Thymus (tissue), 11 donors: ENCODE data around the gene ENTREP3. TPM values are rescaled to one million over a fixed set of nuclear protein-coding genes. Genes with fewer than 3 reads are reported as not detected.
A peak's percentile ranks its signal among the peaks of the same experiment; 100 is the strongest.

Experiments
- DNase-seq, 9 donors: peaks; one replicate each; pipeline ENCODE4 v3.0.0-alpha.2; 2013; ENCODE audit warnings: low spot score in 9 of 9, low read depth in 6 of 9, missing footprints in 1 of 9
- H3K27ac ChIP-seq, 2 donors: one replicate each; pipeline ENCODE4 v1.5.1; 2013; ENCODE audit warnings: control low read depth in 1 of 2, low read depth in 1 of 2, low read length in 1 of 2, mild to moderate bottlenecking in 1 of 2, moderate library complexity in 1 of 2
- H3K27me3 ChIP-seq, 2 donors: one replicate each; pipeline ENCODE4 v1.5.1; 2013; ENCODE audit warnings: low read length in 1 of 2; ENCODE audit not compliant: control insufficient read depth in 2 of 2, insufficient read depth in 1 of 2
- H3K36me3 ChIP-seq, 2 donors: one replicate each; pipeline ENCODE4 v1.5.1; 2013; ENCODE audit warnings: low read length in 1 of 2, mild to moderate bottlenecking in 1 of 2, moderate library complexity in 1 of 2; ENCODE audit not compliant: control insufficient read depth in 2 of 2, insufficient read depth in 2 of 2
- H3K4me1 ChIP-seq, 2 donors: one replicate each; pipeline ENCODE4 v1.5.1; 2013; ENCODE audit warnings: low read length in 2 of 2; ENCODE audit not compliant: control insufficient read depth in 2 of 2, insufficient read depth in 2 of 2
- H3K4me3 ChIP-seq, 2 donors: one replicate each; pipeline ENCODE4 v1.5.1; 2013; ENCODE audit warnings: low read length in 2 of 2, control low read depth in 1 of 2, mild to moderate bottlenecking in 1 of 2
- H3K9me3 ChIP-seq, 2 donors: one replicate each; pipeline ENCODE4 v1.5.1; 2013; ENCODE audit warnings: low read length in 1 of 2, mild to moderate bottlenecking in 1 of 2; ENCODE audit not compliant: control insufficient read depth in 2 of 2, insufficient read depth in 1 of 2
- WGBS: extraction: QIAGEN DNeasy Blood & Tissue Kit; methylation state at CpG from one replicate; pipeline ENCODE4 v1.1.7; 2013; 5-methylcytosine and 5-hydroxymethylcytosine counted together
- polyA plus RNA-seq: library from polyadenylated mRNA; stranded (reverse); fragments of 200-250 nt; gene quantifications from one replicate; pipeline ENCODE4 v1.2.3, GENCODE V29; 2013
- total RNA-seq: library from RNA; stranded (reverse); fragments of 120-200 nt; gene quantifications from one replicate; pipeline ENCODE4 v1.2.4, GENCODE V29; 2013
- donor health status: healthy.

Gene ENTREP3
- total and polyA plus RNA-seq, 2 donors = 2.1 to 12.5 TPM

- H3K4me3 ChIP-seq = no peak overlapping the region
- H3K27ac ChIP-seq = no peak overlapping the region
- WGBS = 99% methylated on average over 29 of the region's 29 CpGs
- H3K4me1 ChIP-seq = peaks cover 6 to 13% of the 10 kb centered on the region in 2 donors
- peaks cover 0 to 14% of the 10 kb centered on the region in 2 donors for H3K27me3 ChIP-seq
- no peaks in the 10 kb centered on the region for H3K9me3 ChIP-seq
- no peaks in the 10 kb centered on the region for H3K36me3 ChIP-seq
- DNase-seq = no peak
Observed at GRCh38 chr1:155282488-155283091, 27.3 kb upstream of the ENTREP3 start.

- H3K36me3 ChIP-seq = no peaks in the 10 kb centered on the region
- peaks cover 0 to 19% of the 10 kb centered on the region in 2 donors for H3K27me3 ChIP-seq
- no peak overlapping the region for H3K27ac ChIP-seq
- peaks cover 14 to 26% of the 10 kb centered on the region in 2 donors for H3K4me1 ChIP-seq
- no peaks in the 10 kb centered on the region for H3K9me3 ChIP-seq
- no peak for DNase-seq
- H3K4me3 ChIP-seq = no peak overlapping the region
- WGBS = 93% methylated on average over 2 of the region's 2 CpGs
Observed at GRCh38 chr1:155279268-155279667, 24.0 kb upstream of the ENTREP3 start.

GRCh38 chr1:155278689-155279160 is 23.4 kb upstream of the ENTREP3 start:
- Histone ChIP-seq H3K36me3 (no peaks in the 10 kb centered on the region), H3K4me1 (peaks cover 16 to 29% of the 10 kb centered on the region in 2 donors), H3K27ac (no peak overlapping the region), H3K9me3 (no peaks in the 10 kb centered on the region), H3K27me3 (peaks cover 0 to 19% of the 10 kb centered on the region in 2 donors), H3K4me3 (no peak overlapping the region)
- WGBS = 80% methylated on average over 10 of the region's 10 CpGs
- no peak for DNase-seq

- Histone ChIP-seq H3K27me3 (peaks cover 0 to 19% of the 10 kb centered on the region in 2 donors), H3K36me3 (no peaks in the 10 kb centered on the region), H3K4me1 (peaks cover 17 to 33% of the 10 kb centered on the region in 2 donors), H3K27ac (peak overlapping the region in 1 of 2 donors; percentile 32), H3K9me3 (no peaks in the 10 kb centered on the region), H3K4me3 (peak overlapping the region; percentile 46 to 64)
- DNase-seq = peak in 7 of 9 donors; percentile 45 to 87 (median 78)
- 1% methylated on average over 29 of the region's 29 CpGs for WGBS
Observed at GRCh38 chr1:155277902-155278688, 22.8 kb upstream of the ENTREP3 start.

GRCh38 chr1:155277070-155277901 is 22.0 kb upstream of the ENTREP3 start, which contains the start of gene HCN3:
Gene HCN3 (plus strand): TSS chr1:155277463. CDS start chr1:155277591, 128 bp downstream.
- Histone ChIP-seq H3K27ac (peak within 1 kb of the TSS; percentile 32 to 47), H3K4me1 (peaks cover 19 to 38% of the 10 kb centered on the region in 2 donors), H3K9me3 (no peaks in the 10 kb centered on the region), H3K4me3 (peak within 1 kb of the TSS; percentile 46 to 64), H3K27me3 (peaks cover 0 to 19% of the 10 kb centered on the region in 2 donors), H3K36me3 (no peaks in the 10 kb centered on the region)
- peak; percentile 83 to 95 (median 90) for DNase-seq
- 1% methylated on average over 68 of the region's 68 CpGs for WGBS

- H3K4me1 ChIP-seq = peaks cover 20 to 37% of the 10 kb centered on the region in 2 donors
- 19% methylated on average over 61 of the region's 61 CpGs for WGBS
- DNase-seq = peak in 8 of 9 donors; percentile 80 to 96 (median 90)
Observed at GRCh38 chr1:155273343-155274245, 18.3 kb upstream of the ENTREP3 start, which contains the start of gene CLK2. Gene CLK2 (minus strand): TSS chr1:155273504. CDS start chr1:155270977, 2,527 bp downstream.

GRCh38 chr1:155272466-155273342 is 17.4 kb upstream of the ENTREP3 start:
- Histone ChIP-seq H3K36me3 (peaks cover 32 to 33% of the 10 kb centered on the region in 2 donors), H3K27me3 (peaks cover 0 to 6% of the 10 kb centered on the region in 2 donors), H3K4me1 (peaks cover 15 to 28% of the 10 kb centered on the region in 2 donors), H3K4me3 (peak overlapping the region; percentile 81 to 95), H3K9me3 (no peaks in the 10 kb centered on the region), H3K27ac (peak overlapping the region; percentile 81 to 92)
- peak in 2 of 9 donors; percentile 41 to 59 for DNase-seq
- WGBS = 8% methylated on average over 44 of the region's 44 CpGs

More at GRCh38 chr1:155273343-155274245, 18.3 kb upstream of the ENTREP3 start, which contains the start of gene CLK2:
- peaks cover 23 to 24% of the 10 kb centered on the region in 2 donors for H3K36me3 ChIP-seq
- H3K27ac ChIP-seq = peak within 1 kb of the TSS; percentile 81 to 92
- H3K4me3 ChIP-seq = peak within 1 kb of the TSS; percentile 81 to 95
- H3K9me3 ChIP-seq = no peaks in the 10 kb centered on the region
- peaks cover 0 to 12% of the 10 kb centered on the region in 2 donors for H3K27me3 ChIP-seq
